H1 (cell line): Measurements from ENCODE around the gene PPP2R3A. TPM values are rescaled to one million over a fixed set of nuclear protein-coding genes. Genes with fewer than 3 reads are reported as not detected.

Experiments used
- CBX5 ChIP-seq: fragments of 300-800, 300-1000 bp; sonication (generic); IDR thresholded peaks from 2 replicates; pipeline ENCODE4 v1.7.1; 2016; ENCODE audit warnings: antibody characterized with exemption, low read length, low read depth
- CBX8 ChIP-seq: fragments of 300-800, 300-1000 bp; sonication (generic); IDR thresholded peaks from 2 replicates; pipeline ENCODE4 v1.7.1; 2016; ENCODE audit warnings: low read depth, low read length, borderline replicate concordance
- CHD7 ChIP-seq: fragments of 300-600 bp; sonication (generic); IDR thresholded peaks from 2 replicates; pipeline ENCODE4 v1.7.1; 2012; ENCODE audit warnings: low read length, moderate library complexity, mild to moderate bottlenecking, inconsistent platforms; ENCODE audit not compliant: insufficient replicate concordance
- CREB1 ChIP-seq: IDR thresholded peaks from 2 replicates; pipeline ENCODE4 v1.6.1; 2012; ENCODE audit warnings: inconsistent platforms
- EP300 ChIP-seq, 2 experiments: IDR thresholded peaks; 1 replicate in 1 of 2; 2 replicates in 1 of 2; pipeline ENCODE4 v1.6.1; 2011 to 2012; ENCODE audit warnings: low read depth in 2 of 2, low read length in 2 of 2, mild to moderate bottlenecking in 2 of 2, borderline replicate concordance in 1 of 2, inconsistent platforms in 1 of 2, moderate library complexity in 1 of 2
- NANOG ChIP-seq: IDR thresholded peaks from 2 replicates; pipeline ENCODE4 v1.6.1; 2011; ENCODE audit warnings: low read length, low read depth, mild to moderate bottlenecking, inconsistent platforms; ENCODE audit not compliant: insufficient read depth, poor library complexity, severe bottlenecking
- RNF2 ChIP-seq: fragments of 200-900, 300-1000 bp; sonication (generic); IDR thresholded peaks from 2 replicates; pipeline ENCODE4 v1.7.1; 2016; ENCODE audit warnings: borderline replicate concordance, low read depth, mild to moderate bottlenecking, antibody characterized with exemption, low read length; ENCODE audit not compliant: poor library complexity, severe bottlenecking; ENCODE audit errors: missing control alignments
- SAP30 ChIP-seq: fragments of 300-600 bp; sonication (generic); IDR thresholded peaks from 2 replicates; pipeline ENCODE4 v1.7.1; 2012; ENCODE audit warnings: low read length, moderate library complexity, mild to moderate bottlenecking, inconsistent platforms; ENCODE audit not compliant: insufficient read depth, insufficient replicate concordance
- TAF7 ChIP-seq: optimal IDR thresholded peaks from 2 replicates; pipeline ENCODE3; 2011; ENCODE audit warnings: low read depth, mild to moderate bottlenecking, inconsistent platforms, low read length, moderate library complexity, borderline replicate concordance
- TEAD4 ChIP-seq: IDR thresholded peaks from 2 replicates; pipeline ENCODE4 v1.6.1; 2012; ENCODE audit warnings: low read depth, low read length, inconsistent platforms, mixed read lengths
- ZNF274 ChIP-seq: IDR thresholded peaks from 2 replicates; pipeline ENCODE4 v1.7.0; 2012; ENCODE audit warnings: low read length, borderline replicate concordance; ENCODE audit errors: extremely low read depth
- polyA plus RNA-seq, 7 experiments: library from polyadenylated mRNA; depleted of rRNA in 3 of 7; stranded (reverse) in 5 of 7; unstranded in 2 of 7; fragments of >200 nt in 5 of 7; fragments of 200-250 nt in 2 of 7; gene quantifications; 1 replicate in 5 of 7; 2 replicates in 1 of 7; 4 replicates in 1 of 7; pipeline versions ENCODE4 v1.2.1 to v1.2.3, GENCODE V29; 2011 to 2013; ENCODE audit warnings: missing spikeins in 2 of 7, mixed read lengths in 2 of 7
- total RNA-seq: library from RNA; stranded (reverse); fragmentation: NEBNext Ultra II Directional; extraction: Animal tissue kit (Norgen Biotek cat#: 25700); gene quantifications from 2 replicates; pipeline ENCODE4 v1.2.1, GENCODE V29; 2021

The PPP2R3A gene
- total and polyA plus RNA-seq, 2 of the 8 experiments (the other 6 are each of a cell fraction or from before 2014, with no cell fraction given), result 4.1 to 15.2 TPM

- no peak for TF ChIP-seq CHD7
- no peak for TF ChIP-seq NANOG
- no peak for TF ChIP-seq ZNF274
- no peak for TF ChIP-seq TEAD4
- no peak for TF ChIP-seq CREB1
- no peak for TF ChIP-seq RNF2
- no peak for TF ChIP-seq EP300 (IDR thresholded peaks at IDR 0.05; ENCODE audit: borderline replicate concordance in 1 of 2, low read depth in 2 of 2, low read length in 2 of 2)
- no peak for TF ChIP-seq SAP30
- TF ChIP-seq TAF7, result no peak
- no peak for TF ChIP-seq CBX5
- no peak for TF ChIP-seq CBX8
Observed at GRCh38 chr3:136068708-136069107, 103.2 kb downstream of the PPP2R3A start (continued).
